ENCODE results near the gene WDR53. TPM values are rescaled to one million over a fixed set of nuclear protein-coding genes. Genes with fewer than 3 reads are reported as not detected.
"Not testable (repeated sequence)": the region's sequence is repeated elsewhere in the genome, so short reads cannot be mapped to it uniquely, and the experiment has no call there.

Gene WDR53
- total RNA-seq, 1 experiment from 2014 or later: 10.8 TPM

- H3K36me3 ChIP-seq (replicated peaks; ENCODE audit: control insufficient read depth, insufficient read depth, low read length): no peaks in the 10 kb centered on the region
- DNase-seq: no peak
- no peak overlapping the region for H3K4me3 ChIP-seq (ENCODE audit: insufficient read depth, low read depth, low read length)
- H3K27me3 ChIP-seq (ENCODE audit: control insufficient read depth, insufficient read depth, low read length): no peaks in the 10 kb centered on the region
These were observed 21.9 kb upstream of the WDR53 start for GRCh38 chr3:196590279-196590678.

- Histone ChIP-seq H3K27me3 (ENCODE audit: control insufficient read depth, insufficient read depth, low read length) (no peaks in the 10 kb centered on the region), H3K4me3 (ENCODE audit: insufficient read depth, low read depth, low read length) (no peak overlapping the region), H3K36me3 (replicated peaks; ENCODE audit: control insufficient read depth, insufficient read depth, low read length) (peaks cover 5% of the 10 kb centered on the region)
- no peak for DNase-seq
These were observed 16.8 kb upstream of the WDR53 start for GRCh38 chr3:196585044-196585757.

- Histone ChIP-seq H3K27me3 (ENCODE audit: control insufficient read depth, insufficient read depth, low read length) (no peaks in the 10 kb centered on the region), H3K36me3 (replicated peaks; ENCODE audit: control insufficient read depth, insufficient read depth, low read length) (no peaks in the 10 kb centered on the region), H3K4me3 (ENCODE audit: insufficient read depth, low read depth, low read length) (no peak overlapping the region)
- DNase-seq: no peak
These were observed 4.0 kb upstream of the WDR53 start for GRCh38 chr3:196572389-196572788.

- not testable (repeated sequence) for H3K4me3 ChIP-seq (ENCODE audit: insufficient read depth, low read depth, low read length); H3K36me3 ChIP-seq (replicated peaks; ENCODE audit: control insufficient read depth, insufficient read depth, low read length); H3K27me3 ChIP-seq (ENCODE audit: control insufficient read depth, insufficient read depth, low read length); DNase-seq
These were observed 2.0 kb upstream of the WDR53 start for GRCh38 chr3:196570332-196570731.

GRCh38 chr3:196569003-196569516, 706 bp upstream of the WDR53 start:
- Histone ChIP-seq H3K36me3 (replicated peaks; ENCODE audit: control insufficient read depth, insufficient read depth, low read length) (no peaks in the 10 kb centered on the region; the same call in 1 of the 2 replicates), H3K4me3 (ENCODE audit: insufficient read depth, low read depth, low read length) (peak overlapping the region; percentile 66), H3K27me3 (ENCODE audit: control insufficient read depth, insufficient read depth, low read length) (no peaks in the 10 kb centered on the region)
- no peak for DNase-seq

GRCh38 chr3:196563721-196564225, 4.6 kb downstream of the WDR53 start:
- H3K27me3 ChIP-seq (ENCODE audit: control insufficient read depth, insufficient read depth, low read length): no peaks in the 10 kb centered on the region
- no peak overlapping the region for H3K4me3 ChIP-seq (ENCODE audit: insufficient read depth, low read depth, low read length)
- no peak for DNase-seq
- no peaks in the 10 kb centered on the region; the same call in none of the 2 replicates for H3K36me3 ChIP-seq (replicated peaks; ENCODE audit: control insufficient read depth, insufficient read depth, low read length)

- Histone ChIP-seq H3K36me3 (replicated peaks; ENCODE audit: control insufficient read depth, insufficient read depth, low read length) (no peaks in the 10 kb centered on the region; the same call in 1 of the 2 replicates), H3K4me3 (ENCODE audit: insufficient read depth, low read depth, low read length) (no peak overlapping the region), H3K27me3 (ENCODE audit: control insufficient read depth, insufficient read depth, low read length) (no peaks in the 10 kb centered on the region)
- DNase-seq: no peak
These were observed 8.5 kb downstream of the WDR53 start for GRCh38 chr3:196559826-196560225.

GRCh38 chr3:196558476-196558875, 9.9 kb downstream of the WDR53 start:
- Histone ChIP-seq H3K27me3 (ENCODE audit: control insufficient read depth, insufficient read depth, low read length) (no peaks in the 10 kb centered on the region), H3K4me3 (ENCODE audit: insufficient read depth, low read depth, low read length) (no peak overlapping the region), H3K36me3 (replicated peaks; ENCODE audit: control insufficient read depth, insufficient read depth, low read length) (no peaks in the 10 kb centered on the region; the same call in 1 of the 2 replicates)
- DNase-seq: no peak

GRCh38 chr3:196557236-196557635, 11.1 kb downstream of the WDR53 start:
- DNase-seq: no peak
- Histone ChIP-seq H3K27me3 (ENCODE audit: control insufficient read depth, insufficient read depth, low read length) (no peaks in the 10 kb centered on the region), H3K4me3 (ENCODE audit: insufficient read depth, low read depth, low read length) (no peak overlapping the region), H3K36me3 (replicated peaks; ENCODE audit: control insufficient read depth, insufficient read depth, low read length) (no peaks in the 10 kb centered on the region; the same call in 1 of the 2 replicates)

- no peak overlapping the region for H3K4me3 ChIP-seq (ENCODE audit: insufficient read depth, low read depth, low read length)
- no peak for DNase-seq
- no peaks in the 10 kb centered on the region; the same call in 1 of the 2 replicates for H3K36me3 ChIP-seq (replicated peaks; ENCODE audit: control insufficient read depth, insufficient read depth, low read length)
- H3K27me3 ChIP-seq (ENCODE audit: control insufficient read depth, insufficient read depth, low read length): no peaks in the 10 kb centered on the region
These were observed 13.1 kb downstream of the WDR53 start for GRCh38 chr3:196555295-196555694.

- H3K4me3 ChIP-seq (ENCODE audit: insufficient read depth, low read depth, low read length): no peak overlapping the region
- H3K27me3 ChIP-seq (ENCODE audit: control insufficient read depth, insufficient read depth, low read length): no peaks in the 10 kb centered on the region
- H3K36me3 ChIP-seq (replicated peaks; ENCODE audit: control insufficient read depth, insufficient read depth, low read length): no peaks in the 10 kb centered on the region; the same call in 1 of the 2 replicates
- DNase-seq: no peak
These were observed 14.1 kb downstream of the WDR53 start for GRCh38 chr3:196554205-196554604.

- H3K4me3 ChIP-seq (ENCODE audit: insufficient read depth, low read depth, low read length): no peak overlapping the region
- DNase-seq: no peak
- no peaks in the 10 kb centered on the region for H3K36me3 ChIP-seq (replicated peaks; ENCODE audit: control insufficient read depth, insufficient read depth, low read length)
- no peaks in the 10 kb centered on the region for H3K27me3 ChIP-seq (ENCODE audit: control insufficient read depth, insufficient read depth, low read length)
These were observed 14.8 kb downstream of the WDR53 start for GRCh38 chr3:196553551-196553950.

GRCh38 chr3:196552253-196552652, 16.1 kb downstream of the WDR53 start:
- DNase-seq: no peak
- H3K36me3 ChIP-seq (replicated peaks; ENCODE audit: control insufficient read depth, insufficient read depth, low read length): no peaks in the 10 kb centered on the region
- no peak overlapping the region for H3K4me3 ChIP-seq (ENCODE audit: insufficient read depth, low read depth, low read length)
- H3K27me3 ChIP-seq (ENCODE audit: control insufficient read depth, insufficient read depth, low read length): no peaks in the 10 kb centered on the region

GRCh38 chr3:196550172-196550571, 18.2 kb downstream of the WDR53 start:
- not testable (repeated sequence) for DNase-seq; H3K36me3 ChIP-seq (replicated peaks; ENCODE audit: control insufficient read depth, insufficient read depth, low read length); H3K27me3 ChIP-seq (ENCODE audit: control insufficient read depth, insufficient read depth, low read length); H3K4me3 ChIP-seq (ENCODE audit: insufficient read depth, low read depth, low read length)

- H3K36me3 ChIP-seq (replicated peaks; ENCODE audit: control insufficient read depth, insufficient read depth, low read length); DNase-seq; H3K27me3 ChIP-seq (ENCODE audit: control insufficient read depth, insufficient read depth, low read length): not testable (repeated sequence)
These were observed 19.0 kb downstream of the WDR53 start for GRCh38 chr3:196549312-196549711.

More at GRCh38 chr3:196549312-196549711, 19.0 kb downstream of the WDR53 start:
- H3K4me3 ChIP-seq (ENCODE audit: insufficient read depth, low read depth, low read length): not testable (repeated sequence)
